Neural cell (in vitro differentiated cells): ENCODE results near the gene ECI1. TPM values are rescaled to one million over a fixed set of nuclear protein-coding genes. Genes with fewer than 3 reads are reported as not detected.

Experiments used
- H2AFZ ChIP-seq: fragments of 200-600, 300-800 bp; sonication (generic), shearing (Covaris generic); 2 replicates; pipeline ENCODE4 v1.6.0; 2014; ENCODE audit warnings: low read depth, mild to moderate bottlenecking, antibody characterized with exemption, low read length, moderate library complexity
- H3F3A ChIP-seq: fragments of 200-600 bp; shearing (Covaris generic); 2 replicates; pipeline ENCODE4 v1.6.1; 2016; ENCODE audit warnings: mild to moderate bottlenecking, moderate library complexity, mixed read lengths, antibody characterized with exemption, low read length; ENCODE audit not compliant: insufficient read depth, poor library complexity, severe bottlenecking
- H3K27ac ChIP-seq: fragments of 200-600, 300-800 bp; sonication (generic), shearing (Covaris generic); 2 replicates; pipeline ENCODE4 v1.5.1; 2014; ENCODE audit warnings: mild to moderate bottlenecking, low read length, moderate library complexity
- H3K27me3 ChIP-seq: fragments of 300-800, 200-600 bp; sonication (generic), shearing (Covaris generic); 2 replicates; pipeline ENCODE4 v1.6.0; 2014; ENCODE audit warnings: mild to moderate bottlenecking, low read depth, low read length, moderate library complexity; ENCODE audit not compliant: insufficient read depth
- H3K36me3 ChIP-seq: fragments of 300-800, 200-600 bp; sonication (generic), shearing (Covaris generic); 2 replicates; pipeline ENCODE4 v1.5.1; 2014; ENCODE audit warnings: mild to moderate bottlenecking, antibody characterized with exemption, low read length, moderate library complexity; ENCODE audit not compliant: insufficient read depth
- H3K4me2 ChIP-seq: fragments of 300-800, 200-600 bp; sonication (generic), shearing (Covaris generic); 2 replicates; pipeline ENCODE4 v1.6.0; 2014; ENCODE audit warnings: mild to moderate bottlenecking, low read length
- H3K4me3 ChIP-seq: fragments of 300-800, 200-600 bp; sonication (generic), shearing (Covaris generic); 2 replicates; pipeline ENCODE4 v1.5.1; 2014; ENCODE audit warnings: mild to moderate bottlenecking, low read length, moderate library complexity
- H3K79me2 ChIP-seq: fragments of 200-600 bp; shearing (Covaris generic); replicated peaks from 2 replicates; pipeline ENCODE4 v1.6.0; 2014; ENCODE audit warnings: mild to moderate bottlenecking, low read length, moderate library complexity; ENCODE audit not compliant: insufficient read depth
- H3K9ac ChIP-seq: fragments of 300-800, 200-600 bp; sonication (generic), shearing (Covaris generic); 2 replicates; pipeline ENCODE4 v1.6.1; 2016; ENCODE audit warnings: mild to moderate bottlenecking, low read length, mixed read lengths
- H3K9me2 ChIP-seq: fragments of 200-600 bp; shearing (Covaris generic); 2 replicates; pipeline ENCODE4 v1.6.1; 2016; ENCODE audit warnings: mild to moderate bottlenecking, low read length, mixed read lengths; ENCODE audit not compliant: insufficient read depth
- H3K9me3 ChIP-seq: fragments of 200-600, 300-800 bp; sonication (generic), shearing (Covaris generic); 2 replicates; pipeline ENCODE4 v1.6.1; 2016; ENCODE audit warnings: mild to moderate bottlenecking, mixed run types, low read length, moderate library complexity, mixed read lengths
- H4K20me1 ChIP-seq: fragments of 200-600 bp; shearing (Covaris generic); 2 replicates; pipeline ENCODE4 v1.6.1; 2016; ENCODE audit warnings: mild to moderate bottlenecking, mixed run types; ENCODE audit not compliant: insufficient read depth
- CTCF ChIP-seq: fragments of 450-650 bp; IDR thresholded peaks from 2 replicates; pipeline ENCODE4 v1.5.1; 2014; ENCODE audit warnings: antibody characterized with exemption, mild to moderate bottlenecking, moderate library complexity; ENCODE audit not compliant: poor library complexity, severe bottlenecking
- EP300 ChIP-seq: fragments of 450-650 bp; conservative IDR thresholded peaks from 2 replicates; pipeline ENCODE4 v1.6.1; 2014; ENCODE audit warnings: antibody characterized with exemption, mild to moderate bottlenecking, moderate library complexity; ENCODE audit not compliant: poor library complexity, severe bottlenecking
- EZH2 ChIP-seq: fragments of 200-600, 300-800 bp; shearing (Covaris generic), sonication (generic); IDR thresholded peaks from 2 replicates; pipeline ENCODE4 v1.6.1; 2014; ENCODE audit warnings: antibody characterized with exemption, low read length, borderline replicate concordance, mild to moderate bottlenecking; ENCODE audit not compliant: insufficient read depth, poor library complexity, severe bottlenecking
- MXI1 ChIP-seq: fragments of 450-650 bp; conservative IDR thresholded peaks from 2 replicates; pipeline ENCODE4 v1.6.1; 2014; ENCODE audit warnings: antibody characterized with exemption, mild to moderate bottlenecking; ENCODE audit not compliant: poor library complexity, severe bottlenecking
- POLR2AphosphoS5 ChIP-seq: IDR thresholded peaks from 2 replicates; pipeline ENCODE4 v1.6.1; 2012
- RAD21 ChIP-seq: fragments of 450-650 bp; conservative IDR thresholded peaks from 2 replicates; pipeline ENCODE4 v1.6.1; 2014; ENCODE audit warnings: antibody characterized with exemption, mild to moderate bottlenecking, moderate library complexity
- REST ChIP-seq: IDR thresholded peaks from 2 replicates; pipeline ENCODE4 v1.6.1; 2012; ENCODE audit warnings: borderline replicate concordance
- SMC3 ChIP-seq: fragments of 450-650 bp; conservative IDR thresholded peaks from 2 replicates; pipeline ENCODE4 v1.6.1; 2014; ENCODE audit warnings: antibody characterized with exemption, mild to moderate bottlenecking, moderate library complexity; ENCODE audit not compliant: poor library complexity
- TAF1 ChIP-seq: IDR thresholded peaks from 2 replicates; pipeline ENCODE4 v1.6.1; 2012; ENCODE audit warnings: low read depth
- polyA plus RNA-seq: library from polyadenylated mRNA; depleted of rRNA; stranded (reverse); fragments of >200 nt; gene quantifications from 2 replicates; pipeline ENCODE4 v1.2.3, GENCODE V29; 2014

The ECI1 gene
- polyA plus RNA-seq, 1 donor from 2014 or later: 35.3 TPM

GRCh38 chr16:2238150-2238837, 13.1 kb downstream of the ECI1 start:
- Histone ChIP-seq H3F3A (no peaks in the 10 kb centered on the region), H3K9me3 (no peaks in the 10 kb centered on the region), H3K9me2 (no peaks in the 10 kb centered on the region), H3K4me2 (no peak overlapping the region), H3K79me2 (no peaks in the 10 kb centered on the region), H3K4me3 (no peak overlapping the region), H3K9ac (no peak overlapping the region), H4K20me1 (no peaks in the 10 kb centered on the region), H3K27me3 (peaks cover 15% of the 10 kb centered on the region), H3K27ac (no peak overlapping the region), H3K36me3 (no peaks in the 10 kb centered on the region), H2AFZ (no peak overlapping the region)
- TF ChIP-seq RAD21: no peak
- no peak for TF ChIP-seq EP300
- no peak for TF ChIP-seq EZH2
- TF ChIP-seq MXI1: no peak
- TF ChIP-seq REST: no peak
- TF ChIP-seq POLR2AphosphoS5: no peak
- no peak for TF ChIP-seq SMC3
- no peak for TF ChIP-seq TAF1
- TF ChIP-seq CTCF: no peak

GRCh38 chr16:2237493-2238149, 13.8 kb downstream of the ECI1 start:
- no peaks in the 10 kb centered on the region for H3F3A ChIP-seq
- no peaks in the 10 kb centered on the region for H3K9me2 ChIP-seq
- no peak overlapping the region for H2AFZ ChIP-seq
- H4K20me1 ChIP-seq: no peaks in the 10 kb centered on the region
- H3K27me3 ChIP-seq: peaks cover 15% of the 10 kb centered on the region
- H3K4me3 ChIP-seq: no peak overlapping the region
- H3K36me3 ChIP-seq: no peaks in the 10 kb centered on the region
- H3K27ac ChIP-seq: no peak overlapping the region
- H3K79me2 ChIP-seq: no peaks in the 10 kb centered on the region
- H3K9ac ChIP-seq: no peak overlapping the region
- H3K4me2 ChIP-seq: no peak overlapping the region
- TF ChIP-seq POLR2AphosphoS5 (no peak), MXI1 (no peak), CTCF (no peak), TAF1 (no peak), EP300 (no peak), REST (no peak), SMC3 (no peak), EZH2 (no peak)
- H3K9me3 ChIP-seq: no peaks in the 10 kb centered on the region
